Tibial nerve (tissue), 4 donors: Measurements from ENCODE around the gene ACOT9. TPM values are rescaled to one million over a fixed set of nuclear protein-coding genes. Genes with fewer than 3 reads are reported as not detected.
A peak's percentile ranks its signal among the peaks of the same experiment; 100 is the strongest.

ENCODE experiments used
- DNase-seq, 2 donors: peaks; one replicate each; pipeline ENCODE4 v3.0.0-alpha.2; 2019; ENCODE audit warnings: low spot score in 2 of 2
- H3K27ac ChIP-seq, 4 donors: fragments of 200-600 bp; sonication (generic) in 3 of 4; one replicate each; pipeline ENCODE4 v1.5.1; 2017 to 2019; ENCODE audit warnings: mild to moderate bottlenecking in 1 of 4
- H3K27me3 ChIP-seq, 2 donors: fragments of 200-600 bp; sonication (generic) in 1 of 2; one replicate each; pipeline versions ENCODE4 v1.5.1 to v1.6.0; 2017 to 2019
- H3K36me3 ChIP-seq, 3 donors: fragments of 200-600 bp; sonication (generic); one replicate each; pipeline ENCODE4 v1.5.1; 2018 to 2019
- H3K4me1 ChIP-seq, 4 donors: fragments of 200-600 bp; sonication (generic) in 3 of 4; one replicate each; pipeline ENCODE4 v1.5.1; 2017 to 2019
- H3K4me3 ChIP-seq, 4 donors: fragments of 200-600 bp; sonication (generic) in 3 of 4; one replicate each; pipeline ENCODE4 v1.5.1; 2017 to 2019; ENCODE audit warnings: mild to moderate bottlenecking in 1 of 4, moderate library complexity in 1 of 4
- H3K9me3 ChIP-seq, 4 donors: fragments of 200-600 bp; sonication (generic) in 3 of 4; one replicate each; pipeline ENCODE4 v1.5.1; 2017 to 2019
- EP300 ChIP-seq, 2 donors: sonication (generic); formaldehyde crosslinking; IDR thresholded peaks; one replicate each; pipeline ENCODE4 v1.6.1; 2017; ENCODE audit warnings: antibody characterized with exemption in 2 of 2, mild to moderate bottlenecking in 1 of 2
- POLR2A ChIP-seq, 2 donors: fragments of 450-650 bp; IDR thresholded peaks; one replicate each; pipeline ENCODE4 v1.6.1; 2017; ENCODE audit warnings: antibody characterized with exemption in 2 of 2, mild to moderate bottlenecking in 2 of 2, moderate library complexity in 2 of 2
- WGBS, 2 donors: methylation state at CpG; one replicate each; pipeline ENCODE4 v1.1.5; 2018; 5-methylcytosine and 5-hydroxymethylcytosine counted together
- total RNA-seq, 4 donors: library from RNA; depleted of rRNA; stranded (reverse); fragments of >200 nt; gene quantifications; one replicate each; pipeline ENCODE4 v1.1.0, GENCODE V29; 2016
- TF ChIP-seq, protein P1 (sequence below), 5 experiments: fragments of 200-600 bp in 3 of 5; fragments of 450-650 bp in 2 of 5; sonication (generic) in 3 of 5; IDR thresholded peaks; one replicate each; pipeline ENCODE4 v1.5.1; 2016 to 2019; ENCODE audit warnings: antibody characterized with exemption in 5 of 5, mild to moderate bottlenecking in 3 of 5, moderate library complexity in 2 of 5

ACOT9 gene
- total RNA-seq, 4 donors from 2014 or later = 35.7 to 68.2 (median 43.1) TPM

- Histone ChIP-seq H3K9me3 (no peaks in the 10 kb centered on the region), H3K27me3 (no peaks in the 10 kb centered on the region), H3K27ac (peak overlapping the region; percentile 85 to 96 (median 90)), H3K4me1 (peaks cover 0 to 9% (median 0%) of the 10 kb centered on the region in 4 donors), H3K36me3 (peaks cover 0 to 17% (median 0%) of the 10 kb centered on the region in 3 donors), H3K4me3 (peak overlapping the region; percentile 51 to 72 (median 68))
- TF ChIP-seq POLR2A (IDR thresholded peaks at IDR 0.05) (no peak), EP300 (IDR thresholded peaks at IDR 0.05) (no peak)
- TF ChIP-seq, protein P1, sequence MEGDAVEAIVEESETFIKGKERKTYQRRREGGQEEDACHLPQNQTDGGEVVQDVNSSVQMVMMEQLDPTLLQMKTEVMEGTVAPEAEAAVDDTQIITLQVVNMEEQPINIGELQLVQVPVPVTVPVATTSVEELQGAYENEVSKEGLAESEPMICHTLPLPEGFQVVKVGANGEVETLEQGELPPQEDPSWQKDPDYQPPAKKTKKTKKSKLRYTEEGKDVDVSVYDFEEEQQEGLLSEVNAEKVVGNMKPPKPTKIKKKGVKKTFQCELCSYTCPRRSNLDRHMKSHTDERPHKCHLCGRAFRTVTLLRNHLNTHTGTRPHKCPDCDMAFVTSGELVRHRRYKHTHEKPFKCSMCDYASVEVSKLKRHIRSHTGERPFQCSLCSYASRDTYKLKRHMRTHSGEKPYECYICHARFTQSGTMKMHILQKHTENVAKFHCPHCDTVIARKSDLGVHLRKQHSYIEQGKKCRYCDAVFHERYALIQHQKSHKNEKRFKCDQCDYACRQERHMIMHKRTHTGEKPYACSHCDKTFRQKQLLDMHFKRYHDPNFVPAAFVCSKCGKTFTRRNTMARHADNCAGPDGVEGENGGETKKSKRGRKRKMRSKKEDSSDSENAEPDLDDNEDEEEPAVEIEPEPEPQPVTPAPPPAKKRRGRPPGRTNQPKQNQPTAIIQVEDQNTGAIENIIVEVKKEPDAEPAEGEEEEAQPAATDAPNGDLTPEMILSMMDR (IDR thresholded peaks at IDR 0.05) = no peak
- DNase-seq = no peak
- 23 to 50% methylated on average over 21 of the region's 21 CpGs for WGBS, 2 donors
These were observed 40.8 kb upstream of the ACOT9 start for GRCh38 chrX:23783589-23784469.

DNA sequence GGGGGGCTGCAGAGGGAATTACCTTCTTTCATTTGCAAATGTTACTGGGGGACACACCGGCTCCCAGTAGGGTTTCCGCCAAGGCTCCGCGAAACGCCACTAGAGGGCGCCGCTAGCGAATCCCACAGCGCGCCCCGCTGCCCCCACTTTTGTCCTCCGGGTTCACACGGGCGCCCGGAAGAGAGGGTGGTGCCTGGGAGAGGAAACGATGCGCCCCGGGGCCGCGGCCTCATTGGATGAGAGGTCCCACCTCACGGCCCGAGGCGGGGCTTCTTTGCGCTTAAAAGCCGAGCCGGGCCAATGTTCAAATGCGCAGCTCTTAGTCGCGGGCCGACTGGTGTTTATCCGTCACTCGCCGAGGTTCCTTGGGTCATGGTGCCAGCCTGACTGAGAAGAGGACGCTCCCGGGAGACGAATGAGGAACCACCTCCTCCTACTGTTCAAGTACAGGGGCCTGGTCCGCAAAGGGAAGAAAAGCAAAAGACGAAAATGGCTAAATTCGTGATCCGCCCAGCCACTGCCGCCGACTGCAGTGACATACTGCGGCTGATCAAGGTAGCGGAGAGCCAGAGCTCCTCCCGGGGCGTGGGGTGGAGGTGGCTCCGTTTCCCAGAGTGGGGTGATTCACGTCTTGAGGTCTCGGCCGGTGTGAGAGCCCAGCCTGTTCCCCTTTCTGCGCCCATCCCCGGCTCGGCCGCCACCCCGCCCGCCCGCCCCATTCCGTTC, 40.0 kb upstream of the ACOT9 start, which contains the start of gene SAT1:
TSS of gene SAT1 (plus strand) at position 311 of the 726 bp plus-strand sequence. CDS start at position 490, 179 bp downstream.
- peak within 1 kb of the TSS; percentile 85 to 96 (median 90) for H3K27ac ChIP-seq
- no peaks in the 10 kb centered on the region for H3K27me3 ChIP-seq
- peak; percentile 91 to 92 for DNase-seq
- H3K36me3 ChIP-seq = peaks cover 0 to 17% (median 0%) of the 10 kb centered on the region in 3 donors
- WGBS, 2 donors = 1 to 33% methylated on average over 28 to 45 of the region's 58 CpGs
- peak within 1 kb of the TSS; percentile 51 to 72 (median 68) for H3K4me3 ChIP-seq
- H3K4me1 ChIP-seq = peaks cover 0 to 9% (median 0%) of the 10 kb centered on the region in 4 donors
- peak; percentile 63 to 100 for TF ChIP-seq EP300 (IDR thresholded peaks at IDR 0.05)
- peak; percentile 94 to 95 for TF ChIP-seq POLR2A (IDR thresholded peaks at IDR 0.05)
- TF ChIP-seq, protein P1 (IDR thresholded peaks at IDR 0.05) = peak; percentile 61 to 87 (median 77)
- H3K9me3 ChIP-seq = no peaks in the 10 kb centered on the region

DNA sequence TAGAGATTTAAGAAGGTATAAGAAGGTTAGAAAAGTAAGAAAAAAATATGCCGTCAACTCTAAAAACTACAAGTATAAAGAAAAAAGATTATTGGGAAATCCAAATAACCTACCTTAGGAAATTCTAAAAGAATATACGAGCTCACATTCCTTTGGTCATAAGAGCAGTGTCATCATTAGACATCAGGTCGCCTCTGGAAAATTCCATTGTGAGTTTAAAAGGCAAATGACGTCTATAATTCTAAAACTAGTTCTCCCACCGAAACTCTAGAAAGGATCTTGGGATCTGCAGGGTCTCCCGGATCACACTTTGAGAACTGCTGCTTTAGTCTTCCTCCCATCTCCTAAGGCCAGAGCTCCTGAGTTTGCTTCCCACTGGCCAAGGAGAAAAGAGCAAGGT, 39.4 kb upstream of the ACOT9 start:
- DNase-seq = no peak
- TF ChIP-seq EP300 (IDR thresholded peaks at IDR 0.05) = no peak
- TF ChIP-seq, protein P1 (IDR thresholded peaks at IDR 0.05) = no peak
- no peak for TF ChIP-seq POLR2A (IDR thresholded peaks at IDR 0.05)
- Histone ChIP-seq H3K27ac (peak overlapping the region in 3 of 4 donors; percentile 40 to 96 (median 72)), H3K9me3 (no peaks in the 10 kb centered on the region), H3K4me3 (peak overlapping the region in 2 of 4 donors; percentile 12 to 72), H3K27me3 (no peaks in the 10 kb centered on the region), H3K36me3 (peaks cover 0 to 17% (median 0%) of the 10 kb centered on the region in 3 donors), H3K4me1 (peaks cover 0 to 9% (median 0%) of the 10 kb centered on the region in 4 donors)
- 38 to 58% methylated on average over 6 of the region's 6 CpGs for WGBS, 2 donors

GRCh38 chrX:23779025-23779424, 35.9 kb upstream of the ACOT9 start:
- no peaks in the 10 kb centered on the region for H3K27me3 ChIP-seq
- DNase-seq = no peak
- no peak overlapping the region for H3K27ac ChIP-seq
- 77 to 84% methylated on average over 4 of the region's 4 CpGs for WGBS, 2 donors
- H3K9me3 ChIP-seq = no peaks in the 10 kb centered on the region
- TF ChIP-seq POLR2A (IDR thresholded peaks at IDR 0.05) (no peak), EP300 (IDR thresholded peaks at IDR 0.05) (no peak)
- TF ChIP-seq, protein P1 (IDR thresholded peaks at IDR 0.05) = no peak
- H3K4me1 ChIP-seq = no peaks in the 10 kb centered on the region
- no peak overlapping the region for H3K4me3 ChIP-seq
- H3K36me3 ChIP-seq = no peaks in the 10 kb centered on the region
